Stromal cell of bone marrow (primary cell): ENCODE results near the gene UGT3A2.
"Not testable (repeated sequence)": the region's sequence is repeated elsewhere in the genome, so short reads cannot be mapped to it uniquely, and the experiment has no call there.

Experiments
- DNase-seq: peaks from one replicate; pipeline ENCODE4 v3.0.0-alpha.2; 2012; ENCODE audit warnings: low read depth

Gene UGT3A2

GRCh38 chr5:36054647-36055046 is 12.0 kb downstream of the UGT3A2 start:
- no peak for DNase-seq

GRCh38 chr5:36052538-36052937 is 14.1 kb downstream of the UGT3A2 start:
- DNase-seq: no peak

- DNase-seq: no peak
These were observed 16.7 kb downstream of the UGT3A2 start for GRCh38 chr5:36049949-36050348.

GRCh38 chr5:36047384-36048160 is 19.1 kb downstream of the UGT3A2 start:
- no peak for DNase-seq

- no peak for DNase-seq
These were observed 20.8 kb downstream of the UGT3A2 start for GRCh38 chr5:36045895-36046294.

- DNase-seq: no peak
These were observed 25.2 kb downstream of the UGT3A2 start for GRCh38 chr5:36041537-36041845.

- no peak for DNase-seq
These were observed 25.8 kb downstream of the UGT3A2 start for GRCh38 chr5:36040651-36041536.

GRCh38 chr5:36035696-36036095 is 31.0 kb downstream of the UGT3A2 start:
- DNase-seq: no peak

- DNase-seq: not testable (repeated sequence)
These were observed 32.0 kb downstream of the UGT3A2 start for GRCh38 chr5:36034536-36035134.

GRCh38 chr5:36033486-36033885 is 33.2 kb downstream of the UGT3A2 start:
- DNase-seq: no peak

- DNase-seq: no peak
These were observed 33.6 kb downstream of the UGT3A2 start for GRCh38 chr5:36033047-36033446.

GRCh38 chr5:36031223-36031622 is 35.5 kb downstream of the UGT3A2 start:
- DNase-seq: no peak

- no peak for DNase-seq
These were observed 36.8 kb downstream of the UGT3A2 start for GRCh38 chr5:36029914-36030313.

GRCh38 chr5:36028816-36029465 is 37.7 kb downstream of the UGT3A2 start:
- no peak for DNase-seq

- no peak for DNase-seq
These were observed 39.0 kb downstream of the UGT3A2 start for GRCh38 chr5:36027711-36028110.

GRCh38 chr5:36026706-36027465 is 39.8 kb downstream of the UGT3A2 start:
- no peak for DNase-seq

GRCh38 chr5:36022246-36022645 is 44.4 kb downstream of the UGT3A2 start:
- DNase-seq: not testable (repeated sequence)

GRCh38 chr5:36019584-36019983 is 47.1 kb downstream of the UGT3A2 start:
- not testable (repeated sequence) for DNase-seq

- DNase-seq: no peak
These were observed 49.1 kb downstream of the UGT3A2 start for GRCh38 chr5:36017622-36018021.

GRCh38 chr5:36017004-36017403 is 49.7 kb downstream of the UGT3A2 start:
- DNase-seq: no peak

- no peak for DNase-seq
These were observed 53.5 kb downstream of the UGT3A2 start for GRCh38 chr5:36013182-36013581.

GRCh38 chr5:36009698-36010097 is 57.0 kb downstream of the UGT3A2 start:
- no peak for DNase-seq
